Aorta (tissue), 5 donors: Measurements from ENCODE around the gene COX10. TPM values are rescaled to one million over a fixed set of nuclear protein-coding genes. Genes with fewer than 3 reads are reported as not detected.
"Not testable (repeated sequence)": the region's sequence is repeated elsewhere in the genome, so short reads cannot be mapped to it uniquely, and the experiment has no call there.

Experiments
- ATAC-seq: fragments of 200-7000 bp; cut with Tn5 transposase; one replicate; pipeline ENCODE4 v1.9.1; 2022; ENCODE audit warnings: moderate library complexity; ENCODE audit not compliant: low FRiP score
- DNase-seq, 2 donors: peaks; one replicate each; pipeline ENCODE4 v3.0.0-alpha.2; 2020
- H3K27ac ChIP-seq, 2 donors: one replicate each; pipeline ENCODE4 v1.5.1; 2013; ENCODE audit warnings: low read length in 2 of 2, mild to moderate bottlenecking in 2 of 2, moderate library complexity in 2 of 2, control low read depth in 1 of 2, inconsistent platforms in 1 of 2, low read depth in 1 of 2
- H3K27me3 ChIP-seq, 2 donors: one replicate each; pipeline ENCODE4 v1.6.1; 2013; ENCODE audit warnings: control low read depth in 1 of 2, low read length in 1 of 2, mild to moderate bottlenecking in 1 of 2, moderate library complexity in 1 of 2; ENCODE audit not compliant: insufficient read depth in 2 of 2, control insufficient read depth in 1 of 2
- H3K36me3 ChIP-seq, 2 donors: one replicate each; pipeline ENCODE4 v1.6.1; 2013; ENCODE audit warnings: control low read depth in 1 of 2, low read length in 1 of 2, mild to moderate bottlenecking in 1 of 2; ENCODE audit not compliant: insufficient read depth in 2 of 2, control insufficient read depth in 1 of 2
- H3K4me1 ChIP-seq, 2 donors: one replicate each; pipeline ENCODE4 v1.6.1; 2013; ENCODE audit warnings: low read length in 2 of 2, control low read depth in 1 of 2, mild to moderate bottlenecking in 1 of 2, moderate library complexity in 1 of 2; ENCODE audit not compliant: insufficient read depth in 2 of 2, control insufficient read depth in 1 of 2
- H3K4me3 ChIP-seq, 2 donors: one replicate each; pipeline ENCODE4 v1.5.1; 2013; ENCODE audit warnings: low read length in 2 of 2, control low read depth in 1 of 2, mild to moderate bottlenecking in 1 of 2
- H3K9me3 ChIP-seq: one replicate; pipeline ENCODE4 v1.6.1; 2013; ENCODE audit warnings: mild to moderate bottlenecking, low read length; ENCODE audit not compliant: control insufficient read depth
- WGBS, 2 donors: extraction: QIAGEN DNeasy Blood & Tissue Kit; methylation state at CpG; one replicate each; pipeline ENCODE4 v1.1.7; 2013; 5-methylcytosine and 5-hydroxymethylcytosine counted together
- intact Hi-C, 2 donors: fragments of 100-400 bp; cut with DNase I; formaldehyde crosslinking; loops; one replicate each; pipeline versions ENCODE4 v1.14.2 to v1.15.0; 2022
- polyA plus RNA-seq, 2 donors: library from polyadenylated mRNA; stranded (reverse); fragments of 200-250 nt; gene quantifications; one replicate each; pipeline ENCODE4 v1.2.3, GENCODE V29; 2013
- total RNA-seq, 2 donors: library from RNA; stranded (reverse); fragmentation: NEBNext Ultra II Directional; extraction: Animal tissue kit (Norgen Biotek cat#: 25700); gene quantifications; one replicate each; pipeline ENCODE4 v1.2.1, GENCODE V29; 2021
- donor health status: healthy with polysubstance abuse.
- donor health status: Bipolar disorder and iron deficiency.
- donor health status: DM: no; HTN: no; CAD: no.
- donor health status: DM: no; HTN: no; CAD: no.
- donor health status: DM: yes; HTN: yes; CAD: no.

COX10 gene
- total and polyA plus RNA-seq, 4 donors: 2.5 to 9.9 (median 6.6) TPM

GRCh38 chr17:14212401-14212800, 143.1 kb downstream of the COX10 start:
- Histone ChIP-seq H3K36me3 (peaks cover 0 to 4% of the 10 kb centered on the region in 2 donors), H3K9me3 (no peaks in the 10 kb centered on the region), H3K4me1 (no peaks in the 10 kb centered on the region), H3K27me3 (no peaks in the 10 kb centered on the region), H3K27ac (no peak overlapping the region), H3K4me3 (no peak overlapping the region)
- no peak for ATAC-seq
- WGBS, 2 donors: 88 to 97% methylated on average over 11 to 12 of the region's 12 CpGs
- DNase-seq: no peak
- intact Hi-C loops: no loop called here

- Histone ChIP-seq H3K4me3 (no peak overlapping the region), H3K4me1 (no peaks in the 10 kb centered on the region), H3K27ac (no peak overlapping the region), H3K36me3 (peaks cover 0 to 2% of the 10 kb centered on the region in 2 donors), H3K9me3 (no peaks in the 10 kb centered on the region), H3K27me3 (no peaks in the 10 kb centered on the region)
- no peak for DNase-seq
- 89 to 90% methylated on average over 2 of the region's 2 CpGs for WGBS, 2 donors
- no peak for ATAC-seq
- intact Hi-C loops: no loop called here
Observed at GRCh38 chr17:14214271-14214670, 145.0 kb downstream of the COX10 start.

- intact Hi-C loops: no loop called here
- no peak overlapping the region for H3K27ac ChIP-seq
- H3K4me3 ChIP-seq: no peak overlapping the region
- ATAC-seq (no peak), DNase-seq (no peak)
- no peaks in the 10 kb centered on the region for H3K9me3 ChIP-seq
- no peaks in the 10 kb centered on the region for H3K4me1 ChIP-seq
- WGBS, 2 donors: 89 to 93% methylated on average over 4 of the region's 4 CpGs
- H3K36me3 ChIP-seq: no peaks in the 10 kb centered on the region
- no peaks in the 10 kb centered on the region for H3K27me3 ChIP-seq
Observed at GRCh38 chr17:14222611-14223010, 153.3 kb downstream of the COX10 start.

- WGBS, 2 donors: 18 to 22% methylated on average over 10 of the region's 10 CpGs
- Histone ChIP-seq H3K36me3 (no peaks in the 10 kb centered on the region), H3K4me3 (no peak overlapping the region), H3K9me3 (no peaks in the 10 kb centered on the region), H3K27ac (no peak overlapping the region), H3K4me1 (no peaks in the 10 kb centered on the region), H3K27me3 (no peaks in the 10 kb centered on the region)
- ATAC-seq (no peak), DNase-seq (no peak)
- intact Hi-C loops: no loop called here
Observed at GRCh38 chr17:14225254-14225980, 156.1 kb downstream of the COX10 start.

GRCh38 chr17:14227052-14227451, 157.7 kb downstream of the COX10 start:
- Histone ChIP-seq H3K4me1 (no peaks in the 10 kb centered on the region), H3K27me3 (no peaks in the 10 kb centered on the region), H3K4me3 (no peak overlapping the region), H3K9me3 (no peaks in the 10 kb centered on the region), H3K36me3 (no peaks in the 10 kb centered on the region), H3K27ac (no peak overlapping the region)
- ATAC-seq: no peak
- intact Hi-C loops: no loop called here
- no peak for DNase-seq
- 94% methylated on average over 7 of the region's 7 CpGs for WGBS, 2 donors

- H3K9me3 ChIP-seq: no peaks in the 10 kb centered on the region
- H3K36me3 ChIP-seq: no peaks in the 10 kb centered on the region
- ATAC-seq (no peak), DNase-seq (no peak)
- WGBS, 2 donors: 63 to 77% methylated on average over 4 of the region's 4 CpGs
- no peak overlapping the region for H3K27ac ChIP-seq
- H3K4me1 ChIP-seq: no peaks in the 10 kb centered on the region
- H3K27me3 ChIP-seq: no peaks in the 10 kb centered on the region
- H3K4me3 ChIP-seq: no peak overlapping the region
- intact Hi-C loops: no loop called here
Observed at GRCh38 chr17:14228903-14229302, 159.6 kb downstream of the COX10 start.

- H3K27ac ChIP-seq, DNase-seq, H3K4me1 ChIP-seq, H3K27me3 ChIP-seq, H3K4me3 ChIP-seq, intact Hi-C loops, ATAC-seq, H3K9me3 ChIP-seq, H3K36me3 ChIP-seq: not testable (repeated sequence)
- WGBS, 2 donors: 36 to 44% methylated on average over 4 of the region's 6 CpGs
Observed at GRCh38 chr17:14231187-14231586, 161.9 kb downstream of the COX10 start.

GRCh38 chr17:14235047-14235446, 165.7 kb downstream of the COX10 start:
- ATAC-seq, H3K36me3 ChIP-seq, H3K27me3 ChIP-seq, H3K4me3 ChIP-seq, H3K27ac ChIP-seq, H3K9me3 ChIP-seq, intact Hi-C loops, DNase-seq, H3K4me1 ChIP-seq: not testable (repeated sequence)
- 77 to 96% methylated on average over 2 of the region's 2 CpGs for WGBS, 2 donors

- intact Hi-C loops, H3K27me3 ChIP-seq, DNase-seq, H3K9me3 ChIP-seq, H3K27ac ChIP-seq, H3K4me3 ChIP-seq, H3K4me1 ChIP-seq, H3K36me3 ChIP-seq: not testable (repeated sequence)
- ATAC-seq: peak; percentile 53
- 58 to 69% methylated on average over 7 to 9 of the region's 9 CpGs for WGBS, 2 donors
Observed at GRCh38 chr17:14236032-14236431, 166.7 kb downstream of the COX10 start.
